Inflammatory macrophage treated with lipopolysaccharide for 1 hour (primary cell): ENCODE data around the gene KSR1.

Experiments used
- DNase-seq, 2 donors: peaks; one replicate each; pipeline ENCODE4 v3.0.0-alpha.2; 2020 to 2022

Gene KSR1

DNA sequence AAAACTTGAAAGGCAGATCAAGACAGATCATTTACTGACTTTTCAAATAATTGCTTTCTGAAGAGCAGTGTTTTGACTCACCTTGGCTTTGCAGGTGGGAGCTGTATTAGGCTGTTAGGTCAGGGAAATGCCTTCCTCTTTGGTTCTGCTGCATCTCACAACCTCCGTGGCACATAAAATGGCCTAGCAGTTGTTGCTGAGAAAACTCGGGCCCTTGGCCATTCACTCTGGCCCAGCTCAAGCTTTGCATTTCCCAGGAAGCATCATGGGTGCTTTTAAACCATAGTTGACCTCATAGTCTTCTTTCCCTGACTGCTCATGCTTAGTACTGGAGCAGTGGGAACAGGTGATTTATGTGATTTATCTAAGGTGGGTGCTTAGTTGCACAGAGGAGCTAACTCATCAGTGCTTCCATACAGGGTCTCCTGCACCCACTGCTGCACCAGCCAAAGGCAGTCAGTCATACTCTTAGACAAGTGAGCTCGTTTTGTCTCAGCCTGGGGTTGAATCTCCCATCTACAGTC is 83.6 kb downstream of the KSR1 start:
- DNase-seq, result no peak

DNA sequence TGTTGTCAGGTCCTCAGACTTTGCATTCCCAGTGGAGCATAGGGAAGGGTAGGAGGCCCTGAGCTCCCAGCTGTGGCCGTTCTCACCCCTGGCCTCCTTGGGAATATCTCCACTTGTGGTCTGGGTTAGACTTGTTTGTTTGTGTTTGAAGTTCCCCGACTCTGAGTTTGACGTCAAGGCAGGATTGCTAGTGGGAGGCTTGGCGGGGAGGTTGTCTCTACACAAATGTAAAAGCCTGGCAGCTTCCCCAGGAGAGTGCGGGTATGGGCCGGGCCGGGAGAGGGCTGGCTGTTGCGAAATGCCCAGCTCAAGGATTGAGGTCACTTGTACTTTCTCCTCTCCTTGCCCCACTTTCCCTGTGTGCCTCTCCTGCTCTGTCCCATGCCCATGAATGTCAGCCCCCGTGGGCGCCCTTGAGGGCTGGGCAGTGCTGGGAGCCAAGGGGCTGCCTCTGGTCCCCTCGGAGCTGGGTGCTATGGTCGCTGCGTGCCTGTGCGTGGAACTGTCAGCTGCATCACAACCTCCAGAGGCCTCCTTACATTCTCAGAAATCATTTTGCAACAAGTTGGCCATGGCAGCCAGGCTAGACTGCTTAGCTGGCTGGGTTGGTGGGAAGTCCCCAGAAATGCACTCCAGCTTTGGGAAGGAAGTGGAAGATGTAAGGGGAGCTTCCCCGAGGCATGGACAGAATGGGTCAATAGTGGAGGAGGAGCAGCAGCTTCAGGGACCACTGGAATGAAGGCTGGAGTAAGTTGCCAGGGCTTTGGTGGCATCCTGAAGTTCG is 84.3 kb downstream of the KSR1 start:
- DNase-seq, result peak; percentile 83 to 91

DNA sequence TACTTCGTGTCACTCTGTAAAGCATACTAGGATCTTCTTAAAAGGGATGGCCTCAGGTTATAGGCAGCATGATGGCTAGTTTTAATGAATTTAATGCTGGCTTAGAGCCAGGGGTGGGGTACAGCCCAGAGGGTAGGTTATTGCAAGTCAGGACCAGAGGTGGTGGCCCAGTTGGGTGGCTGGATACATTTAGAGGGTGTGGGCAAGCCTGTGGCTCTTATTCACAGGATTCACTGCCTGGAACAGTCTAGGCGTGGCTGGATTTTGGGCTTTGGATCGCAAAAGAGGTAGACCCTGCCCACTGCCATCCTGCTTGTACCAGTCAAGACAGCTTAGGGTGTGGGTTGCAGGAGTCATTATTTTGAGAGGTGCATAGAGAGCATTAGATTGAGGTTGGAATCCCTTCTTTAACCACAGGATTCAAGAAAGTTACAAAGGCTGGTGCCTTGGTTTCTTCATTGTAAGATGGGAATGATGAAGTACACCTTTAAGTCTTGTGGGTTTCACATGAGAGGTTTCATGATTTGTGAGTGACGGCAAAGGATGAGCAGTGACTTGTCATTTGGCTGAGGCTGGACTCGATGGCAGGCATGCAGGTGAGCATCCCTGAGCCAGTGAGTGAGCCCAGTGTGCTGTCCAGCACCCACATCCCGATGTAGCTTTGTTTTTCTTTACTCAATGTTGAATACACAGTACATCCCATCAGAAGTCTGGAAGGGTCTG is 85.2 kb downstream of the KSR1 start:
- DNase-seq, result no peak

DNA sequence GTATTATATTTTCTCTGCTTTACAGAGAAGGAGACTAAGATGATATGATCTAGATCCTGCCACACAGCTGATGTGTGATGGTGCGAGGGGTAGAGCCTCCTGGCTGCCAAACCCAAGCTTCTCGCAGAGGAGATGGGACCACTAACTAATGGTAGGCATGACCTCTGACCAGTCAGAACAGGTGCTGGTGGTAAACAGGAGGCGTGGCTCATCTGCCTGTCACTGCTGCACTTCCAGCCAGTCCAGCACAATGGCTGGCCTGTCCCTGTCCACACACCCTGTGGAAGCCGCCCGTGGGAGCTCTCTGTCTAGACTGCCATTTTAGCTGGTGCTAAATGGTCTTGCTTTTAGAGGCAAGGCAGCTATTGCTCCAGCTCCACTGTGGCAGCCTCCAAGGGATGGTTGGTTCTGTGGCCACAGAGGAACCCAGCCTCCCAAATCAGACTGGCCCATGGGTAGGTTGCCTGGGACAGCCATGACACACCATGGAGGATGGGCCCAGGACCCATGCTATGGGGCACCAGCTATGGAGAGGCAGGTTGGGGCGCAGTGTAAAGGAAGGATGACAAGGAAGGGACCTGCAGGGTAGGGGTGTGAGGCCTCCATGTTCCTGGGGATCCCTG is 86.7 kb downstream of the KSR1 start:
- no peak for DNase-seq

DNA sequence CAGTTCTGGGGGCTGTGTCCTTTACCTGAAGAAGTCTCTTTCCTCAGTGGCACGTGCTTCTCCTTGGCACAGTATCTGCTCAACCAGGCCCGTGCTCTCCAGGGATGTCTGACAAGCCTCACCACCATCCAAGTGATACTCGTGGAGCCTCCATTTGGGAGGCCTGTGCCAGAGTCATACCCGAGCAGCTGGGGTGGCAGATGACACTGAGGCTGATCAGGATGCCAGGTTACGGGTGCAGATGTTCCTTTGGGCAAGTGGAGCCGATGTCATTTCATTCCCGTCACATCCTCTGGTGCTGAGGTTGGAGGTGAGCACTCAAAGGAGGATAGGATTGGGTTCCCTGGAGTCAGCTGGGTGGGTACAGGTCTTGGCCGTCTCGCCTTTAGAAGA is 87.2 kb downstream of the KSR1 start:
- DNase-seq, result no peak

DNA sequence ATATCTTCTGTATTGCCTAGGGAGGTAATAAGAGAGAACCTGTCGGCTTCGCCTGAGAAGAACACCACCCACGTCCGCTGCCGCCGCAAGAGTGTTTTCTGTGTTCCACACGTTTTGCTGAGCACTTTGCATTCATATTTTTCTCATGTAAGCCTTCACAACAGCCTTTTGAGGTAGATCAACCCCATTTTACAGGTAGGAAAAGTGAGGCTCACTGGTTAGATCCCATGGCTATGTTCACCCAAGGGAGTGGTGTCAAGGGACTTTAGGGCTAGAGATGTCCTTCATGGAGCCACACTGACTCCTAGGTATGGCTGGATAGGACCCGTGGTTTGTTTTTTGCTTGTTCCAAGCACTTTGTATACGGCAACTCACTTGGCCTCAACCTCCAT is 87.7 kb downstream of the KSR1 start:
- DNase-seq, result no peak

DNA sequence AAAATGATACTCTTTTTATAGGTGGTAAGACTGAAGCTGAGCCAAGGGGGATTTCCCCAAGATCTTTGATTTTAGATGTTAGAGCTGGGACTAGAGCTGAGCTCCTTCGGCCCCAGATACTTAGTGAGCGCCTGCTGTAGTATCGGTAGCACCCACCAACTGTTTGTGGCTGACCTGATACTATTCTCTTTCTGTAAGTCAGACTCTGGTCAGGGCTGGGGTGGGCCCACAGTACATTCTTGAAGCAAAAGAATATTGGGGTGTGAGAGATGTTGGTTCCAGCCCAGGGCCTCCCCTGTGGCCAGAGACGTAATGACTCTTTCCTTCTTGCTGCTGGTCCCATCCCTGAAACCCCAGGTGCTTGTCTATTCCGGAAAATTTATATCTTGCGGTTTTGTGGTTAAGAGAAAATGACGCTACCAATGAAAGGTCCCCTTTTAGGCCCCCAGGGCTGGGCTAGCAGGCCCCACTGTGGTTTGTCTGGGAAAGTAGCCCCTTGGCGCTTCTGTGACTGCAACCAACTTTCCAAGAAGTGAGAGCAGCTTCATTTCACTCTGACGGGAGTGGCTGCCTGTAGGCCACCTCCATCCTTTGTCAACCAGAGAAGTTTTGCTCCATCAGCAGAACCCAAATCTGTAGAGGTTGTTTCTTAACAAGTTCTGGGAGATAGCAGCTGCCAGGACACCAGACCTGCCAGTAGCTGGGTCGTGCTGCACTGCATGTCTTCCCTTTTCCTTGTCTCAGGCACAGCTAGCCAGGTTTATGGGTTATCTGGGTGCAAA is 88.3 kb downstream of the KSR1 start:
- no peak for DNase-seq

DNA sequence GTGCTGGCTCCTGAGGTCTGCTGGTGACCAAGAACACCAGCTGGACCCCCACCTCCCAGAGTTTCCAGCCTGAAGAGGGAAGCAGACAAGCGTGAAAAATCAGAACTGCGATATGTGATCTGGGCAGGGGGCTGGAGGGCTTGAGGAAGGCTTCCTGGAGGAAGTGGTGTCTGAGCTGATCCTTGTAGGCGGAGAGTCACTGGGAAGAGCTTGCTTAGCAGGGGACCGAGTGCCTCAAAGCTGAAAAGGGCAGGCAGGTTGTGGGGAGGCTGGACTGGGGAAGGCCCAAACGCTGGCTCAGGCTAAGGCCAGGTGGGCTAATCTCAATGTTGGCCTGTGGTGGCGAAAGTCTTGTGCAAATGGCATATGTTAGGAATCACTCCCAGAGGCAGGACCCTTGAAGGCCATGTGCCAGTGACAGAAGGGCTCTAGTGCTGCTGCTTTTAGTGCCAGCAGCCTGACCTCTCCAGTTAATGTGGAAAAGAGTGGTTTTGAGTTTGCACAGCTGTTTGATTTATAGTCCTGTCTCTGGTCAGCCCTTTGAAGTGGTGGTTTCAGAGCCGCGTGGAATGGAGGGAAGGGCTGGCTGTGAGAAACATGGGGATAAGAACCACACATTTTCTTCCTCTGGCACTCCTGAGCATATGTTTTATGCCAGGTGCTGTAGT is 89.4 kb downstream of the KSR1 start:
- DNase-seq, result no peak

DNA sequence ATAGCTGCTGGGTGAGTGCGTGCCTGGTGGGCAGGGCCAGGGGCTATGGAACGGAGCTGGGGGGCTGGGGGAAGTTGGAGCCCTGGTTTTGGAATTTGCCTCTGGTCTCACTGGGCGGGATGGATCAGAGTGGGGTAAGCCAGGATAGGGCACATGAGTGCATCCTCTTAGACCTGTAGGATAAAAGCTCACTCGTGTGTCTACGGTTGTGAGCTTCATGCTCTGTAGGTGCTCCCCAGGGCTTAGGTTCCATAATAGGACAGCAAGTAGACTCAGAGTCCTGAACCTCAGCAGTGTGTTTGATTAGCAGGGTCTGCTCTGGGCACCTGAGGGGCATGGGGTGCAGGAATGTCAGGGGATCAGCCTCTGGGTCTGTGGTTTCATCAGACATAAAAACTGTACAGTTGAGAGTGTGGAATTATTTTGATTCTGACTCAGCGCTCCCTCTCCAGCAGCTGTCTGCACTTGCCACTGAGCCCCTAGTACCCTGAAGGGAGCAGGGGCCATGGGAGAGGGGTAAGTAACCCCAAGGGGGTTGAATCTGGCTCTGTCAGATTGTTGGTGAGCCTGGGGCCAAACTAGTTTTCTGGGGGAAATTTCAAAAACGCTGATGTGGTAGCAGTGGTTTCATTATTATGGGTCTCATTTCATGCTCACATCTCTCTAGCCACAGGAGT is 90.5 kb downstream of the KSR1 start:
- no peak for DNase-seq

DNA sequence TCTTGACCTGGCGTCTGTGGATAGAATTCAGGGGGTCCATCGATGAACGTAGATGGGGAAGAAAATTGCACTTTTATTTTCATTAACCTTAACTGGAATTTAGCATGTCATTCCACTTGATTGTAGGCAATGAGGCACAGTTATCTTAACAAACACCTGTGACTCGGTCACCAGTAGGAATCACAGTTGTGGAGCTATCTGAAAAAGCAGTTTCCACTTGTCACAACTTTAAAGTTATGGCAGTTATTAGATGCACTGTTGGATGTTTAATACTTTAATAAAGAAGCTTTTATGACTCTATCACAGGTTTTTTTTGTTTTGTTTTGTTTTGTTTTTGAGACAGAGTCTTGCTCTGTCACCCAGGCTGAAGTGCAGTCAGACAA is 91.0 kb downstream of the KSR1 start:
- no peak for DNase-seq

DNA sequence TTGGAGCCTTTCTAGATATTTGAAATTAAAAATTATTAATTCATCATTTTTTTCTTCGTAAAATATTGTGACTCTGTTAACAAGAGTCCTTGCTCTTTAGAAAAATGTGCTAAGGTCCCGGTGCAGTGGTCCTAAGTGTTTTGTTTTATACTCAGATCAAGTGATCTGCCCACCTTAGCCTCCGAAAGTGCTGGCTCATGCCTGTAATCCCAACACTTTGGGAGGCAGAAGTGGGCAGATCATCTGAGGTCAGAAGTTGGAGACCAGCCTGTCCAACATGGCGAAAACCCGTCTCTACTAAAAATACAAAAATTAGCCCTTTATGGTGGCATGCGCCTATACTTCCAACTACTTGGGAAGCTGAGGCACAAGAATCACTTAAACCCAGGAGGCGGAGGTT is 92.1 kb downstream of the KSR1 start:
- DNase-seq, result no peak

DNA sequence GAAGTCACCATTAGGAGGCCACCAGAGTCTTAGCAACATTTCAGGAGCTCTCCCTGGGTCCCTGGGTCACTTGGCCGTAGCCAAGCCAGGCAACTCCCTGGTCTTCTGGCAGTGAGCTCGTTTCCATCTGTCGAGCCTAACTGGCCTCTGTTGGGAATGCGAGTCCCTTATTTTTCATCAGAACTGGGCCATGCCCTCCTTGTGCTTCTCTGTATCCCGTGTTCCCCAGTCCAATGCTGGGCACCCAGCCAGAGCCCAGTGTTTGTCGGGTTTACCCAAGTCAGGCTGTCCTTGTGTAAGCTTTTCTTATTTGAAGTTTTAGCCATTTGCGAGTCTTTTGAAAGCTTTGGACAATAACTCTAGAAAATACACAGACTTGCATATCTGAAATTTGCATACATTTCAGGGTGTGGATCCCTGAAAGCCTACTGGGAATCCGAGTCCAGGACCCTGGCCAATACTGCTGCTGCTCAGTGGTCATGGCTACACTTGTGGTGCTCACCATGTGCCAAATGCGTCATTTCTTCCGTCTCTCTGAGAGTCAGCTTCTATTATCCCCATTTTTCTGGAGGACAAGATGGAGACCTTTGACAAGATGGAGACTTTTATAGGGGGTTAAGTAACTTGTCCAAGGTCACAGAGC is 93.1 kb downstream of the KSR1 start:
- DNase-seq, result no peak

DNA sequence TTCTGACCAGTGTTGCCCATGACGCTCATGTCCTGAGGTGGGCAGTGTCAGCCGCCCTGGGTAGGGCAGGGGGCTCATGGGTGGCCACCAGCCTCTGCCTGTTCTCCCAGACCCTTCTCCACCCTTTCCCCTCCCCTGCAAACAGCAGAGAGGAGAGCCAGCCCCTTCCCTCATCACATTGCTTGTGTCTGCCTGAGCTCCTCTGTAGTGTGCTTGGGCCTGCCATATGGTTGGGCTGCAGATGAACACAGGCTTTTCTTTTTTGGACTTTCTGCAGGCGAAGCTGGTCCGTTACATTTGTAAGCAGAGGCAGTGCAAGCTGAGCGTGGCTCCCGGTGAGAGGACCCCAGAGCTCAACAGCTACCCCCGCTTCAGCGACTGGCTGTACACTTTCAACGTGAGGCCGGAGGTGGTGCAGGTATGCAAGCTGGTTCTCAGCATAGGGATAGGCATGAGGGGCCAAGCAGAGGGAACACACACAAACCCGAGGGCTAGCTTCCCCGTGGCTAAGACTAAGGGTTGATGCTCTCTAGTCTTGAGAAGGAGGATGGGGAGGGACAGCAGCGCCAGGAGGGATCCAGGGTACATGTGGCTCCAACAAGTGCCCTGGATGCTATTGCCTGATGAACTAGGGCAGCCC is 94.2 kb downstream of the KSR1 start:
- no peak for DNase-seq

DNA sequence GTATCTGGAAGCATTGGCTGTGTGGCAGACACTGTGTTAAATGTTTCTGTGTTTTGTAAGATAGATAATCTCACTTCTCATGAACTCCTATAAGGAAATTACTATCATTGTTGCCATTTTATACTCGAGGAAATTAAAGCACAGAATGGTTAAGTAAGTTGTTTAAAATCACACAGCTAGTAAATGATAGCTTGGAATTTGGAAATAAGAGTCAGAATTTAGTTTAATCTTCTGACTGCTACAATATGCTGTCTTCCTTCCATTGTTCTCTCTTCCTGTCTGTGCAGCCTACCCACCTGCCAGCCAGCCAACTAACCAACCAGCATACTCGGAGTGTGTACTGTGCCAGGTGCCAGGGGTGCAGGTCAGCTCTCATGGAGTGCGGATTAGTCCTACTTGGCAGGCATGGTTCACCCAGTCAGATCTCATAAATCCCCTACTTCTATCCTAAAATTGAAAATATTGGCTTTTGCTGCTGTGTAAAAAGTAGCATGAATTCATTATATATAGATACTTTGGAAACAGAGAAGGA is 94.8 kb downstream of the KSR1 start:
- DNase-seq, result no peak

DNA sequence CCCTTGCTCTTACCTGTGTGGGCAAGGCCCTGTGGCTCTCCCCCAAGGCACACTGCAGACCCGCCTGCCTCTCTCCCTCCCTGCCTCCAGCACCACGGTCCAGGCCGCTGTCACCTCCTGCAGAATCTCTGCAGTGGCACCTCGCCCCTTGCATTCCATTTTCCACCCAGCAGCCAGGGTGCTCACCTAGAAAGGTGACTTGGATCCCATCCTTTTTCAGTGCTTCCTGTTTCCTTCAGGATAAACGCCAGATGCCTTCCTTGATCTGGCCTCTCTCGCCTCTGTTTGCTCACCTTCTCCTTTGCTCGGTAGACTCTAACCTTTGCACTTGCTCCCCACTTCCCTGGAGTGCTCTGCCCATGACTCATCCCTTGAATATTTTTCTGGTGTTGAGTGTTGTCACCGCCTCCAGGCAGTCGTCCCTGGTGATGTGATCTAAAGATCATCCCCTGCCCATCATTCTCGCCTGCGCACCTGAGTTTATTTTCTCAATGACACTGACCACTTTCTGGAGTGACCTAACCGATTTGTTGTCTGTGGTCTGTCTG is 95.5 kb downstream of the KSR1 start:
- no peak for DNase-seq

DNA sequence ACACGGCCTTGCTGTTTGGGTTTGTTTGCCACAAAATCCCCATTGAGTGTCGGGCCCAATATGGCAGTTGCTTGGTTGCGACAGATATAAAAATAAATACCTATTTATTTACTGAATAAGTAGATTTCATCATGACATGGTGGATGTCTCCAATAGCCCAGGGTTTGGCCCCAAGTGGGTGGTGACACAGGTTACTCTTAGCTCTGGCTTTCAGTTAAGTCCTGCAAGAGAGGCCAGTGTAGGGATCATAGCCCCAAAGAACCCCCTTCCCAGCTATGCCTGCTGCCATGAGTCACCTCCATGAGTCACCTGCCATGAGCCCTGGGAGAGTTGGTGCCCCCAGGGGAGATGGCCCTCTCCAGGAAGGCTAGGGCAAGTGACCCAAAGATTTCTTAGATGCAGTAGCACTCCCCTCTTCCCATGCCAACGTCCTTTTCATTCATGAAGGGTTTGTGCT is 96.1 kb downstream of the KSR1 start:
- DNase-seq, result peak in 1 of 2 donors; percentile 23

DNA sequence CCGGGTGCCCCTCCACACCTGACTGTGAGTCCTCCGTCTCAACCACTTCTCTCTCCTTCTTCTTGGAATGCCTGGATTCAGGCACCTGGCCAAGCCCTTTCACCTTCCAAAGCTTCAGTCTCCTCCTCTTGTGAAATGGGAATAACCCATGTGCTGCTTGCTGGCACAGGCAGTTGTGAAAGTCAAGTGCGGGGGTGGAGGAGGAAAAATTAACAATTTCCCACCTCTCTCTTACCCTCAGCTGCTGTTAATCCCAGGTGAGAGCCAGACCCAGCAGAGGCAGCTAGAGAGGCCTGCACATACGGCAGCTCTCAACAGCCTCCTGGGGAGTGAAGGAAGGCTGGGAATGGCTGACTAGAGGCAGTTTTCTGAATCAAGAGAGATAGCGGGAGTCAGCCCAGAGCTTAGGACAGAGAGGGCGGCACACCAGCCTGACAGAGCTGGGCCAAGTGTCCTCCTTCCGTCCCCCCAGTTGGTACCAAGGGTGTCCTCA is 96.8 kb downstream of the KSR1 start:
- DNase-seq, result peak in 1 of 2 donors; percentile 26

DNA sequence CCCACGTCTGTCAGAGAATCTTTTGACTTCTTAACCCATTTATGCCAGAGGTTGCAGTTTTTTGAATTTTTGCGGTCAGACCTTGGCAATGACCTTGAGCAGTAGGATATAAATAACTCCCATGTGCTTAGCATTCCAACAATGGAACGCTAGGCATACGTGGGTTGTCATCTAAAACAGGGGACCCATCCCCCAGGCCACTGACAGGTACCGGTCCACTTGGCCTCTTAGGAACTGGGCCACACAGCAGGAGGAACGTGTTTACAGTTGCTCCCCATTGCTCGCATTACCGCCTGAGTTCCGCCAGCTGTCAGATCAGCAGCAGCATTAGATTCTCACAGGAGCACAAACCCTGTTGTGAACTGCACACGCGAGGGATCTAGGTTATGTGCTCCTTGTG is 97.9 kb downstream of the KSR1 start:
- no peak for DNase-seq

DNA sequence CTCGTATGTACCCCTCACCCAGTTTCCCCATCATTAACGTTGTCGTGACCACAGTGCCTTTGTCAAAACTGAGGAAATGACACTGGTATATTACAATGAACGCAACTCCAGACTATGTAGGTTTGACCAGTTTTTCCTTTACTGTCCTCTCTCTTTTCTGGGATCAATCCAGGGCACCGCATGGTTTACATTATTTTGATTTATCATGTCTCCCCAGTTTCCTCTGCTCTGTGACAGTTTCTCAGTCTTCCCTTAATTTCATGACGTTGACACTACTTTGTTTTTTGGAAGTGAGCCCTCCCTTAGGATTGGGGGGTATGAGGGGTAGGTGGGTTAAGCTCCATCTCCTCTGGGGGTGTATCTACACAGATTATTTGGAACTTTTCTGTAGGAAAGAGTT is 98.7 kb downstream of the KSR1 start:
- DNase-seq, result no peak

DNA sequence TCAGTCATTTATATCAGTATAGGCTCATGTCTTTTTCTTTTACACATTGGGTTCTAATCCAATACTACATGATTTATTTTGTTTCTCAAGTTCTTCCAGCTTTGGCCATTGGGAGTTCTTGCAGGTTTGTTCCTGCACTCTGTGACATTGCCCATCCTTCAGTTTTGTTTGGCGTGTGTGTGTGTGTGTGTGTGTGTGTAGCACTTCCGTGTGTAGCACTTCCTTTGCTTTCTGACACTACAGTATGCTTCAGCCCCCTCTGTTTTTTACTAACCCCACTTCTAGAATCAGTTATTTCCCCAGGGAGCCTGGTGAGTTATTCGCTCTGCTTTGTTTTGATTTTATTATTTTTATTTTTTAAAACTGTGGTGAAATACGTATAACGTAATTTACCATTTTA is 99.1 kb downstream of the KSR1 start:
- DNase-seq, result no peak
